GM12891 (cell line): ENCODE measurements around the gene ANKRD44.

Source experiments
- DNase-seq: peaks from one replicate; pipeline ENCODE4 v3.0.0; 2011; ENCODE audit warnings: low spot score; ENCODE audit not compliant: insufficient read length
- FAIRE-seq: peaks from 2 replicates; lab custom pipeline; 2011; peaks lifted over from hg19 to GRCh38; lab: Jason Lieb, UNC
- PAX5 ChIP-seq: IDR thresholded peaks from 2 replicates; pipeline ENCODE4 v1.6.1; 2011; ENCODE audit warnings: low read length, moderate library complexity, mild to moderate bottlenecking; ENCODE audit not compliant: insufficient read depth, severe bottlenecking
- POLR2A ChIP-seq: IDR thresholded peaks from 2 replicates; pipeline ENCODE4 v1.6.1; 2011; ENCODE audit warnings: low read depth, low read length, control low read depth
- POLR2AphosphoS5 ChIP-seq: IDR thresholded peaks from 2 replicates; pipeline ENCODE4 v1.6.1; 2011; ENCODE audit warnings: low read depth, low read length, control low read depth
- POU2F2 ChIP-seq: IDR thresholded peaks from 2 replicates; pipeline ENCODE4 v1.6.1; 2011; ENCODE audit warnings: low read depth, mild to moderate bottlenecking, control low read depth, low read length, moderate library complexity
- SPI1 ChIP-seq: IDR thresholded peaks from 2 replicates; pipeline ENCODE4 v1.6.1; 2011; ENCODE audit warnings: low read depth, low read length, control low read depth
- TAF1 ChIP-seq: IDR thresholded peaks from 2 replicates; pipeline ENCODE4 v1.6.1; 2011; ENCODE audit warnings: low read depth, low read length, control low read depth

The ANKRD44 gene

DNA sequence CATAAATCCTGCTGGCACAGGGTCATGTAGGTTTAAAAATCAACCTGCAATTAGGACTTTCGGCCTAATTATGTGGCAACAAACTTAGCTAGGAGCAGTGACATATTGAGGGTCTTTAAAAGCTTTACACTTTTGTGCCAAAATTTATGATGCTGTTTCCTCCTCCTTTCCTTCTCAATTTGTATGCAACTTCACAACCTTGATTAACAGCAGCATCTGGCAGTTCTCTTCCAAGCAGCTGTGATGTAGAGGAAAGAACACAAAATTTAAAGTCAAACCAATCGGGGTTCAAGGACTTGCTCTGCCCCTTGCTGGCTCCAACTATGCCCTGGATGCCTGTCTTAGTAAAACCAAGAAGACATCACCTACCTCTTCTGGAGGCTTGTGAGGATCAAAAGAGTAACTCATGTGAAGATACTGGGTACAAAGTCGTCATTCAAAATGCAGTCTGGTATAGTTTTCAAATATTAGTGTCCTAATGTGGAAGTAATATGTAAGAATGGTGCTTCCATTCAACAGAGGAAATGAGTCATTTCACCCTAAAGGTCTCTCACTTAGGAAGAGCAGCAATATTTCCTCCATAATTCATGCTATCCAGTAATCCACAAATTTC, 94.7 kb downstream of the ANKRD44 start:
- no peak for DNase-seq
- peak; percentile 82 for FAIRE-seq
- TF ChIP-seq POU2F2 (no peak), TAF1 (no peak), SPI1 (no peak), PAX5 (no peak), POLR2A (no peak), POLR2AphosphoS5 (no peak; the same call in 1 of the 2 replicates)

DNA sequence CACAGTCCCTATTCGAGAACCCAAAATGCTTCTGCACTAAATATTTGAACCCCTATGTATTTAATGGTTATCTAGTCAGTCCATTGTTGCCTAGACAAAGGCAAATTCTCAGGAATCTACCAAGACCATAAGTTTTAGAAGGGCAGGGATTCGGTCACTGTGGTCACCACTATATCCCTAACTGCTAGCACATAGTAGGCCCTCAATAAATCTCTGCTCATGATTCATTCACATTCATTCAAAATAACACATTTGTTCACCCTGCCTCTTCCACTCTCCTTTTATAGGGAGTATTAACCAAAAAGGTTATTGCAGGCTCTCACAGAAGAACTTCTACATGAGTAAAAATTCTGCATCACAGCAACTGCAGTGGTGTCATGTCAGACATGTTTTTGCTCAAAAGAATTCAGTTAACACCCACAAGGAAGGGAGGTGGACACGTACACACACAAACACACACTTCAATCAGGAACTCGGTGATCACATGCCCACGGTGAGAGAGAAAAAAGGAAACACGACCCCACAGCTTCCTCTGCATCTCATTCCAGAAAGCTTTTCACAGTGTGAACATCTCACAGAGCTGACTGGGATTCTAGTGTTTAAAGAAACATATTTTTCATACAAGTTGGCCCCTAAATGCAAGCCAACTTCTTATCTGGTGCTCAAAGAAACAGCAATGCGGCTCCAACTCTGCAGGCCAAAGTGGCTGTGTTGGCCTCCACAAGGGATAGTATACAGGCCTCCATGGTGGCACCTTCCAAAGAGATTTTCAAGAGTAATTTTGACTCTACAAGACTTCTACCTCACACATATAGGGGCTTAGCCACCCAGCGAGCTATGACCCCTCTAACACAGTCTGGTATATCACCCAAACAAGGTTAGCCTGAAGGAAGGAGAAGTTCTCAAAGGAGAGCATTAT, 98.0 kb downstream of the ANKRD44 start:
- TF ChIP-seq PAX5 (no peak), SPI1 (no peak), TAF1 (peak; percentile 48; the same call in 1 of the 2 replicates)
- FAIRE-seq (peak; percentile 89), DNase-seq (no peak)

DNA sequence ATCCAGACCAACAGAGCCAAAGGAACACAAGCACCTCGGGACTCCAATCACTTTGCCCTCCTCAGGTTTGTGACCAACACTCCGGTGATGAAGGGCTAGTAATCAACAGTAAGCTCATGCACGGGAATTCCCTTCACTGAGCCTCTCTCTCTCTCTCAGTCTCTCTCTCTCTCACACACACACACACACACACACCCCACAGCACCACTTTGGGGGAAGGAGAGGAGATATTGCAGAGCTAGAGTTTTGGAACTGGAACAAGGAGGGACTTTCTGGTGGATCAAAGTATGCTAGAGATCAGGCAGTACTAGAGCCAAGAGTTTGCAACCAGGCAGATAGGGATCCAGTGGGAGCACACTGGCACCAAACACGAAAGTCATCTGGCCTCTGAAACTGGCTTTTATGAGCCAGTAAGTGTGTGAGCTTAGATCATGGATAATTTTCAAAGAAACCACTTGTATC, 98.7 kb downstream of the ANKRD44 start:
- FAIRE-seq, result no peak
- no peak for DNase-seq
- TF ChIP-seq POLR2AphosphoS5 (no peak), SPI1 (no peak), POLR2A (no peak), TAF1 (0 out of 2 replicates have a peak, but pooled peaks have one; percentile 16), POU2F2 (no peak), PAX5 (no peak)

DNA sequence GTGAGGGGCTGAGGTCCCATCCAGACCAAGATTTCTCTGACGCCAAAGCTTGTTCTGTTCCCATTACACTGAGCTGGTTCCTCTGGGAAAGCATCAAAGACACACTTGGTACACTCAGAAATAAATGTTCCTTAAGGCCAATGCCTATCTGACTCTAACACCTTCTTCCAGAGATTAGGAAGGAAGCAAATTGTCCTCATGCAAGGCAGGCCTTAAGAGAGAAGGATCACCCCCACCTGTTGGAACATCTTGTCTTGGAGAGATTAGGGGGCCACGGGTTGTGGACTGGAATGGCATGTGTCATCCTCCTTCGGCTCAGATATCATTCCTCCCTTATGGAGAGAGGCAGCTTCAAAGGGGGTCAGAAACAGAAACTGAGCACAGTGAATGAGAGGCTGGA, 100.2 kb downstream of the ANKRD44 start:
- no peak for FAIRE-seq
- no peak for TF ChIP-seq POU2F2
- TF ChIP-seq SPI1, result no peak
- no peak for TF ChIP-seq TAF1
- TF ChIP-seq POLR2A, result no peak
- TF ChIP-seq POLR2AphosphoS5, result no peak
- no peak for TF ChIP-seq PAX5
- no peak for DNase-seq

DNA sequence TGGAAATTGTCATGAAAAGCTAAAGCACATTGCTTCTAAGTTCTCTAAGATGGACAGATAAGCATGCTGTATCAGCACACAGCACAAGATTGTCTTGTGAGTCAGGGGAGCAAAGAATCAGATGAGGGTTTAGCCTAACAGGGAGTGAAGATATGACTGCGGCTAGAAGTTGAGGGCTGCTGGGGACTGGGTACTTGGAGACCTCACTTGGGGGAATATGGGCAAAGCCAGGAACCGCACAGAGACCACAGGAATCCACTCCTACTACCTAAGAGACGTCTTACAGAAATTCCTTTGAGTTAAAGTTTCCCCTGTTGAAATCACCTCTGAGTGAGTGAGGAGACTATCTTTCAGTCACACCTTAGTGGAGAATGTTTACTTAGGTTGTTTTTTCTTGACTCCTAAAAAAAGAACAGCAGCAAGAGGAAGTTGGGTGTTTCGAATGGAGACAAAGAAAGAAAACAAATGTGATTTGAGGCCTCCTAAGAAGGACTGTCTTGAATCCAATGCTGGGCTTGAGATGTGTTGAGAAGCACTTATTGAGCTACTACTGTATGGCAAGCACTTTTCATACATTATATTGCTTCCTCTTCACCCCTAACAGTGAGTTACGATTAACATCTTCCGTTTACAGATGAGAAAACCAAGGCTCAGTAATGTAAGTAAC, 100.7 kb downstream of the ANKRD44 start:
- TF ChIP-seq TAF1, result no peak
- peak; percentile 58; the same call in 1 of the 2 replicates for TF ChIP-seq SPI1
- TF ChIP-seq POLR2A, result peak; percentile 44; the same call in 1 of the 2 replicates
- FAIRE-seq (no peak), DNase-seq (no peak)

DNA sequence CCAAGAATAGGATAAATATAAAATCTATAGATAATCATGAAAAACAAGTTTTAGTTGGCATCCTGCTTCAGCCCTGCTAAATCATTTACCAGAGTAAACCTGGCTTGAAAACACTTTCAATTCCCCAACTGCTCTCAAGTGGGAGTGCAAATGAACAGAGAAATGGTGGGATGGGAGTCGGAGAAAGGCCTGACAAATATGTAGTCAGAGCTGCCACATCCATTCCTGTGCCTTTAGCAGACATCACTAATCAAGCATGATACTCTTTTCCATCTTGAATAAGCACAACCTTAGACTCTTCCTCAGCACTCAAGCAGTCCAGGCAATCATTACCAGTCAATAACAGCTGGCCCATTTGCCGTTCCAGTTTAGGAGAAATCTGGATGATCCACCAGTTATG, 101.3 kb downstream of the ANKRD44 start:
- TF ChIP-seq SPI1 (peak; percentile 57), TAF1 (no peak)
- peak; percentile 92 for FAIRE-seq
- no peak for DNase-seq

DNA sequence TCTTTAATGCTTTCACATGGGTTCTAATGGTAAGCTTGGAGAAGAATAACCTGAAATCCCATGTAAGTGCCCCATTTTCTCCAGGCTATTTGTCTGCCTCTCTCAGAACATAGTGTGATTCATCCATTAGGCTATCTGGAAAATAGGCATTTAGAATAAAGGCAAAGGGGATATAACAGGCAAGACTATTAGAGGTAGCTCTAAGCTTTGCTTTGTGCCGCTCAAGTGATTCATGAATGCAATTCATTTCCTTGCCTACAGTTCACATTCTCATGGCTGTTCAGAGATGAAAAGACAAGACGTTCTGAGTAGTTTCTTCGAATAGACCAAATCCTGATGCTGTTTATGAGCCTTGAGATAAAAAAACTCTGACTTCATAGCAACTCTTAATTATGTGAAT, 101.7 kb downstream of the ANKRD44 start:
- no peak for FAIRE-seq
- no peak for DNase-seq
- TF ChIP-seq TAF1, result no peak

DNA sequence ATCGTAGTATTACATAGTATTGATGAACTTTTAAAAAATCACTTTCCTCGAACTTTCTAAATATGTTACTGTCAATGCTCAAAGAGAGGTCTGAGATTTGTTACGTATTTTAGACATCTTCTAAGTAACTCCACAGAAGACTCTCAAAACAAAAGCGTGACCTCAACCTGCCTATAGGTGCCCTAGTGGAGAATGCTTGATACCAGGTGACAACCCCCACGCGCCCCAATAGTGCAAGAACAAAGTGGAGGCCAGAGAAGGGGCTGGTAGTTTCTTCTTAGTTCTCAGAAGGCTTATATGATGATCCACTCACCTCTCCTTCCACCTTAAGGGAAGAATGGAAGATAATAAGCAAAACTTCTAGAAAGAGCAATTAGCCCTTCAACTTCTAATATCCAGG, 102.6 kb downstream of the ANKRD44 start:
- no peak for TF ChIP-seq SPI1
- TF ChIP-seq POLR2AphosphoS5, result no peak
- TF ChIP-seq PAX5, result no peak
- TF ChIP-seq POLR2A, result no peak
- no peak for TF ChIP-seq TAF1
- no peak for TF ChIP-seq POU2F2
- peak; percentile 13 for FAIRE-seq
- no peak for DNase-seq

DNA sequence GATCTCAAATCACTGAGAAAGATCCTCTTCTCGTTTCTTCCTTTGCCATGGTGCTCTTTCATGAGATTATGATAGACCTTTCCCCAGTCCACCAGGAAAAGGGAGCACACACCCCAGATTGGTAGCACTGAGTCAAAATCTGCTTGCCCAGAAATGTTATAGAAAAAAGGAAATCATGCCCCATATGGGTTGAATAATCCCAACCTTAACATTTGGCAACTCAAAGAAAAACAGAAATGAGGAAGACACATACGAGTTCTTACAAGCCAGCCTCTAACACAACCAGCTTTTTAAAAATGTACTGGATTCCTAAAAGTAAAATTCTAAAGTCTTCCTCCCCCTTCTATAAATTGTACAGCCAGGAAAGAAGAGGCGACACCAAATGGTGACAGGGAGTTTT, 103.0 kb downstream of the ANKRD44 start:
- no peak for FAIRE-seq
- TF ChIP-seq POLR2AphosphoS5 (no peak), POU2F2 (no peak), SPI1 (peak; percentile 36; the same call in 1 of the 2 replicates), PAX5 (no peak), POLR2A (no peak), TAF1 (no peak)
- no peak for DNase-seq

DNA sequence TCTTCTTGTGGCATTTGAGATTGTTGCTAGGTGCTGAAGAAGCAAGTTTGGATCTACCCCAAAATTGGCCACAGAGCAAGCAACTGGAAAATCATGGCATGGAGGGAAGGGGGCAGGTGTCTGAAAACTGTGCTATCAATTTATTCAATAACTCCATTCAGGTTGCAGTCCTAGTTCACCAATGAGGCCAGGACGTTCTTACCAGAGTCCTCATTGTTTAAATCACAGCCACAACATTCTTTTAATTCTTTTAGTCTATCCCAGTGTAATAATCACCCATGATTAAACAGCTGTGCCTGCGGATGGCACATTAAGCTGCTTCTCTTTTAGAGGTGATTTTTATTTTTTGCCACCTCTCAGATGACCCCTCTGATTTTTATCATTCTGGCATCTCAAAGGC, 103.5 kb downstream of the ANKRD44 start:
- DNase-seq (no peak), FAIRE-seq (no peak)
- TF ChIP-seq POLR2AphosphoS5 (no peak), SPI1 (no peak), POLR2A (no peak), PAX5 (no peak), TAF1 (no peak), POU2F2 (no peak)
